Measurements from ENCODE around the gene CRYGB.

DNA sequence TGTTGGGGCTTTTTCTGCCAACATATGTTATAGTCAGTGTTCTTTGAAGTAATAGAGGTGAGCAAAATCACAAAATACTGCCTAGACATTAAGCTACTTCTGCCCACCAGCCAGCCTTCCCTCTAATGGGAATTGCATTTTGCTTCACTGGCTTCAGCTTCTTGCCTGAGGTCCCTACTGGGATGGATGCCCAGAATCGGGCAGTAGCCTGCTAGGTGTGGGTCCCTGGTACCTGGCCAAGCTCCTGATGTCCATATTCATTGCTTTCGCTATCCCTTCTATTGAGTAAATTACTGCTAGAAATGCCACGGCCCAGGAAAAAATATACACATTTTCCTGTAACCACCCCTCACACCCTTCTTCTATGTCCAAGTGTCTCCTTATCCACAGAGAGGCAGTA, 48.6 kb downstream of the CRYGB start:
- no peak for TF ChIP-seq EZH2 (IDR thresholded peaks at IDR 0.05; ENCODE audit: low read length, missing control alignments)
- TF ChIP-seq, protein P1, sequence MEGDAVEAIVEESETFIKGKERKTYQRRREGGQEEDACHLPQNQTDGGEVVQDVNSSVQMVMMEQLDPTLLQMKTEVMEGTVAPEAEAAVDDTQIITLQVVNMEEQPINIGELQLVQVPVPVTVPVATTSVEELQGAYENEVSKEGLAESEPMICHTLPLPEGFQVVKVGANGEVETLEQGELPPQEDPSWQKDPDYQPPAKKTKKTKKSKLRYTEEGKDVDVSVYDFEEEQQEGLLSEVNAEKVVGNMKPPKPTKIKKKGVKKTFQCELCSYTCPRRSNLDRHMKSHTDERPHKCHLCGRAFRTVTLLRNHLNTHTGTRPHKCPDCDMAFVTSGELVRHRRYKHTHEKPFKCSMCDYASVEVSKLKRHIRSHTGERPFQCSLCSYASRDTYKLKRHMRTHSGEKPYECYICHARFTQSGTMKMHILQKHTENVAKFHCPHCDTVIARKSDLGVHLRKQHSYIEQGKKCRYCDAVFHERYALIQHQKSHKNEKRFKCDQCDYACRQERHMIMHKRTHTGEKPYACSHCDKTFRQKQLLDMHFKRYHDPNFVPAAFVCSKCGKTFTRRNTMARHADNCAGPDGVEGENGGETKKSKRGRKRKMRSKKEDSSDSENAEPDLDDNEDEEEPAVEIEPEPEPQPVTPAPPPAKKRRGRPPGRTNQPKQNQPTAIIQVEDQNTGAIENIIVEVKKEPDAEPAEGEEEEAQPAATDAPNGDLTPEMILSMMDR (conservative IDR thresholded peaks at IDR 0.05 in 1 of 2, IDR thresholded peaks at IDR 0.05 in 1 of 2; ENCODE audit: low read depth in 1 of 2, low read length in 2 of 2), result no peak
